K562 (cell line): ENCODE data around the gene KCNQ2. TPM values are rescaled to one million over a fixed set of nuclear protein-coding genes. Genes with fewer than 3 reads are reported as not detected.

Source experiments
- ATAC-seq: fragments of 200-7000 bp; cut with Tn5 transposase; 3 replicates; pipeline ENCODE4 v1.9.1; 2020; ENCODE audit warnings: moderate library complexity
- BruUV-seq: library from RNA; stranded (reverse); fragments of 400-500 nt; replicated peaks from 2 replicates; lab custom pipeline; 2021; lab: Mats Ljungman, UMichigan
- CTCF ChIA-PET: fragments of 300-600 bp; formaldehyde crosslinking; extraction: SDS; loops from one replicate; lab custom pipeline; 2021; ENCODE audit warnings: low intra/inter-chr PET ratio; lab: Yijun Ruan, JAX
- POLR2A ChIA-PET: fragments of 300-600, 350-650 bp; sonication (Branson Sonifier 250); formaldehyde crosslinking; extraction: SDS; loops from one replicate; lab custom pipeline; 2021; ENCODE audit warnings: antibody characterized with exemption, inconsistent platforms; lab: Yijun Ruan, JAX
- DNase-seq, 4 experiments: peaks; one replicate each; pipeline versions ENCODE4 v3.0.0 to v3.0.0-alpha.2; 2011 to 2018; ENCODE audit warnings: low spot score in 3 of 4, mixed read lengths in 3 of 4; ENCODE audit errors: extremely low read depth in 1 of 4
- FAIRE-seq: peaks from 2 replicates; lab custom pipeline; 2011; peaks lifted over from hg19 to GRCh38; lab: Jason Lieb, UNC
- H2AFZ ChIP-seq: 2 replicates; pipeline ENCODE4 v1.6.0; 2011; ENCODE audit warnings: low read depth, low read length, control low read depth, inconsistent platforms
- H3K27ac ChIP-seq: fragments of 200-600 bp; 3 replicates; pipeline ENCODE4 v1.8.0; 2011; ENCODE audit warnings: low read depth, mild to moderate bottlenecking, control low read depth, inconsistent platforms, low read length, moderate library complexity, mixed read lengths; ENCODE audit errors: extremely low read depth
- H3K27me3 ChIP-seq, 2 experiments: fragments of 300-600 bp in 1 of 2; 2 replicates in 1 of 2; 3 replicates in 1 of 2; pipeline versions ENCODE4 v1.6.0 to v1.8.0; 2011; ENCODE audit warnings: inconsistent platforms in 2 of 2, low read length in 2 of 2, mild to moderate bottlenecking in 1 of 2, mixed read lengths in 1 of 2, moderate library complexity in 1 of 2; ENCODE audit not compliant: control insufficient read depth in 2 of 2, insufficient read depth in 2 of 2
- H3K36me3 ChIP-seq: fragments of 300-600 bp; 3 replicates; pipeline ENCODE4 v1.8.0; 2011; ENCODE audit warnings: mild to moderate bottlenecking, low read length, inconsistent platforms; ENCODE audit not compliant: control insufficient read depth, insufficient read depth
- H3K4me1 ChIP-seq, 2 experiments: fragments of 200-600 bp in 1 of 2; replicated peaks in 1 of 2; 2 replicates in 1 of 2; 3 replicates in 1 of 2; pipeline versions ENCODE4 v1.5.1 to v1.8.0; 2011; ENCODE audit warnings: inconsistent platforms in 2 of 2, low read length in 2 of 2, mild to moderate bottlenecking in 1 of 2, mixed read lengths in 1 of 2, moderate library complexity in 1 of 2; ENCODE audit not compliant: control insufficient read depth in 2 of 2, insufficient read depth in 2 of 2
- H3K4me2 ChIP-seq: 2 replicates; pipeline ENCODE4 v1.6.1; 2011; ENCODE audit warnings: low read length, control low read depth, inconsistent platforms, mixed read lengths; ENCODE audit not compliant: insufficient read depth
- H3K4me3 ChIP-seq: fragments of 200-600 bp; sonication (generic), shearing (Covaris generic); 2 replicates; pipeline ENCODE4 v1.5.1; 2016; ENCODE audit warnings: control low read depth, inconsistent platforms
- H3K79me2 ChIP-seq: fragments of 200-600 bp; 3 replicates; pipeline ENCODE4 v1.8.0; 2011; ENCODE audit warnings: low read length, inconsistent platforms; ENCODE audit not compliant: control insufficient read depth, insufficient read depth
- H3K9ac ChIP-seq, 2 experiments: 2 replicates each; pipeline versions ENCODE4 v1.6.0 to v1.6.1; 2011; ENCODE audit warnings: low read depth in 2 of 2, low read length in 2 of 2, control low read depth in 1 of 2, inconsistent platforms in 1 of 2, mild to moderate bottlenecking in 1 of 2, mixed read lengths in 1 of 2; ENCODE audit not compliant: insufficient read depth in 1 of 2
- H3K9me1 ChIP-seq: one replicate; pipeline ENCODE4 v1.6.0; 2011; ENCODE audit warnings: inconsistent platforms, mild to moderate bottlenecking, low read length, moderate library complexity; ENCODE audit not compliant: control insufficient read depth, insufficient read depth
- H3K9me3 ChIP-seq: replicated peaks from 2 replicates; pipeline ENCODE4 v1.5.1; 2011; ENCODE audit warnings: low read depth, low read length, inconsistent platforms; ENCODE audit not compliant: control insufficient read depth, insufficient read depth
- H4K20me1 ChIP-seq: replicated peaks from 2 replicates; pipeline ENCODE4 v1.6.1; 2011; ENCODE audit warnings: low read length, inconsistent platforms, mixed read lengths; ENCODE audit not compliant: control insufficient read depth, insufficient read depth
- KLF6 ChIP-seq: fragments of 250-450 bp; sonication (Bioruptor Pico); IDR thresholded peaks from 2 replicates; pipeline ENCODE4 v1.4.0; 2020; ENCODE audit warnings: mild to moderate bottlenecking, moderate library complexity, borderline replicate concordance
- MEIS2 ChIP-seq: fragments of 450-650 bp; IDR thresholded peaks from 2 replicates; pipeline ENCODE4 v1.6.1; 2014; ENCODE audit warnings: mild to moderate bottlenecking; ENCODE audit not compliant: partially characterized antibody
- NKRF ChIP-seq: fragments of 450-650 bp; IDR thresholded peaks from 2 replicates; pipeline ENCODE4 v1.6.1; 2016; ENCODE audit warnings: borderline replicate concordance
- PCBP2 ChIP-seq: fragments of 200-400 bp; formaldehyde crosslinking; IDR thresholded peaks from 2 replicates; pipeline ENCODE4 v1.6.1; 2018; ENCODE audit warnings: low read length, low read depth, mild to moderate bottlenecking, moderate library complexity; ENCODE audit not compliant: poor library complexity, severe bottlenecking
- TARDBP ChIP-seq: fragments of 450-650 bp; IDR thresholded peaks from 2 replicates; pipeline ENCODE4 v1.6.1; 2016
- ZNF263 ChIP-seq: sonication (generic); formaldehyde crosslinking; IDR thresholded peaks from 2 replicates; pipeline ENCODE4 v1.8.0; 2022; ENCODE audit warnings: mild to moderate bottlenecking, missing genetic modification reagents, borderline replicate concordance
- WGBS: fragments of 100-300 bp; shearing (Covaris generic); methylation state at CpG from one replicate; pipeline ENCODE4 v1.1.6; 2016; ENCODE audit warnings: low coverage, mixed read lengths; ENCODE audit not compliant: insufficient coverage; ENCODE audit errors: missing lambda C conversion rate; 5-methylcytosine and 5-hydroxymethylcytosine counted together
- in situ Hi-C: fragments of 300-500 bp; cut with MboI; formaldehyde crosslinking; loops from 4 replicates; pipeline ENCODE4 v1.15.0; 2018; ENCODE audit warnings: inconsistent platforms, mixed read lengths
- intact Hi-C: fragments of 100-400 bp; cut with micrococcal nuclease; formaldehyde crosslinking; loops from 2 replicates; pipeline ENCODE4 v1.14.2; 2022
- polyA plus RNA-seq, 8 experiments: library from polyadenylated mRNA; depleted of rRNA in 4 of 8; stranded (reverse) in 5 of 8; unstranded in 3 of 8; fragments of >200 nt; fragmentation: Nextera tagmentation in 2 of 8; fragmentation: Illumina TruSeq in 1 of 8; extraction: Ambion mirVana in 2 of 8; extraction: Trizol in 1 of 8; gene quantifications; 2 replicates each; pipeline versions ENCODE4 v1.2.1 to v1.2.3, GENCODE V29; 2011 to 2014; ENCODE audit warnings: inconsistent platforms in 1 of 8, missing spikeins in 1 of 8
- total RNA-seq, 7 experiments: library from RNA; depleted of rRNA in 6 of 7; stranded (reverse); fragments of >200 nt in 6 of 7; fragmentation: Illumina TruSeq in 2 of 7; extraction: Trizol in 2 of 7; gene quantifications; 2 replicates each; pipeline versions ENCODE4 v1.2.1 to v1.2.3, GENCODE V29; 2011 to 2021; ENCODE audit warnings: low replicate concordance in 1 of 7

KCNQ2 gene
- total and polyA plus RNA-seq, 9 of the 15 experiments (the other 6 are each of a cell fraction or from before 2014, with no cell fraction given): 0.13 to 0.16 TPM; not detected in 7

- no peak for TF ChIP-seq MEIS2
- TF ChIP-seq TARDBP: no peak
- no peak for TF ChIP-seq KLF6
- TF ChIP-seq PCBP2: no peak
- TF ChIP-seq, all 486 proteins: peak for 0
Observed at GRCh38 chr20:63355781-63356295, 116.6 kb downstream of the KCNQ2 start (continued).

GRCh38 chr20:63354636-63355350 is 117.7 kb downstream of the KCNQ2 start:
- H3K4me2 ChIP-seq: no peak overlapping the region

More at GRCh38 chr20:63354636-63355350, 117.7 kb downstream of the KCNQ2 start:
- no TSS peak for BruUV-seq
- no peak for ATAC-seq
- ChIA-PET POLR2A (interaction anchor here (0.6 to 0.7 kb wide), 3 partner anchors 9 to 227 kb away, joined by 3 to 4 read pairs (median 3); no protein-coding TSS in a partner anchor), CTCF (no interaction called here)
- DNase-seq: no peak
- H3K9ac ChIP-seq: no peak overlapping the region
- intact Hi-C loops: no loop called here
- H3K27ac ChIP-seq: no peak overlapping the region
- peaks cover 0 to 13% of the 10 kb centered on the region in 2 experiments; a peak in 3 of 5 replicates for H3K27me3 ChIP-seq
- H3K4me1 ChIP-seq: peaks cover 0 to 10% of the 10 kb centered on the region in 2 experiments; a peak in 2 of 5 replicates
- no peak overlapping the region for H3K4me3 ChIP-seq
- no peaks in the 10 kb centered on the region for H4K20me1 ChIP-seq
- WGBS: under 1% methylated on average over 13 of the region's 25 CpGs
- no peaks in the 10 kb centered on the region for H3K9me3 ChIP-seq
- H2AFZ ChIP-seq: no peak overlapping the region
- H3K9me1 ChIP-seq: no peaks in the 10 kb centered on the region
- TF ChIP-seq NKRF (no peak), ZNF263 (CRISPR knock-in tag) (peak; percentile 49; the same call in 1 of the 2 replicates)
- TF ChIP-seq, all 486 proteins: peak for 1
- Histone ChIP-seq H3K36me3 (no peaks in the 10 kb centered on the region), H3K79me2 (no peaks in the 10 kb centered on the region)
- no peak for FAIRE-seq
- in situ Hi-C loops: no loop called here
